ENCODE data around the gene UHMK1.
"Not testable (repeated sequence)": the region's sequence is repeated elsewhere in the genome, so short reads cannot be mapped to it uniquely, and the experiment has no call there.

UHMK1 gene, protein sequence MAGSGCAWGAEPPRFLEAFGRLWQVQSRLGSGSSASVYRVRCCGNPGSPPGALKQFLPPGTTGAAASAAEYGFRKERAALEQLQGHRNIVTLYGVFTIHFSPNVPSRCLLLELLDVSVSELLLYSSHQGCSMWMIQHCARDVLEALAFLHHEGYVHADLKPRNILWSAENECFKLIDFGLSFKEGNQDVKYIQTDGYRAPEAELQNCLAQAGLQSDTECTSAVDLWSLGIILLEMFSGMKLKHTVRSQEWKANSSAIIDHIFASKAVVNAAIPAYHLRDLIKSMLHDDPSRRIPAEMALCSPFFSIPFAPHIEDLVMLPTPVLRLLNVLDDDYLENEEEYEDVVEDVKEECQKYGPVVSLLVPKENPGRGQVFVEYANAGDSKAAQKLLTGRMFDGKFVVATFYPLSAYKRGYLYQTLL

DNA sequence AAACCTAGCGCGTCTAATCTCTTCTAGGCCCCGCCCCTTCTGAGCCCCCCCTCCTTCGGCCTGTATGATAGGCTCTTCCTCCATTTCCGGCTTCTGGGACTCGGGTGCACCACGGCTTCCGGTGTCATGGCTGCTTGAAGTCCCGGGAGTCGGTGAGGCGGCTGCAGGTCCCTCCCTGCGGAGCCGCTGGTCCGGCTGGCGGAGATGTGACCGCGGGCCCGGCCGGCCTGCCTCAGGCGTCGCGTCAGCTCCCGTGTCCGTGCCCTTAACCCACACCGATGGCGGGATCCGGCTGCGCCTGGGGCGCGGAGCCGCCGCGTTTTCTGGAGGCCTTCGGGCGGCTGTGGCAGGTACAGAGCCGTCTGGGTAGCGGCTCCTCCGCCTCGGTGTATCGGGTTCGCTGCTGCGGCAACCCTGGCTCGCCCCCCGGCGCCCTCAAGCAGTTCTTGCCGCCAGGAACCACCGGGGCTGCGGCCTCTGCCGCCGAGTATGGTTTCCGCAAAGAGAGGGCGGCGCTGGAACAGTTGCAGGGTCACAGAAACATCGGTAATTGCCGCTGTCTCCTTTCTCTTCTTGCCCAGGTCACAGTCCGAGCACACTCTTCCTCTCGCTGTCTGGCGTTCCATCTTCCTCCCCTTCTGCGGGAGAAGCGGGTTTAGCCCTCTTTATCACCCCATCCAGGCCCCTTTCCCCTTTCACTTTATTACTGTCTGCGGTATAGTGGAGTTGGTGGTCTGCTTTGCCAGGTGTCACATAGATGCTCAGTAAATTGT, at the start of gene UHMK1:
UHMK1 (plus strand) TSS at position 96 of the 773 bp plus-strand sequence; CDS start at position 279, 183 bp downstream.
- peak; percentile 95 for DNase-seq

DNA sequence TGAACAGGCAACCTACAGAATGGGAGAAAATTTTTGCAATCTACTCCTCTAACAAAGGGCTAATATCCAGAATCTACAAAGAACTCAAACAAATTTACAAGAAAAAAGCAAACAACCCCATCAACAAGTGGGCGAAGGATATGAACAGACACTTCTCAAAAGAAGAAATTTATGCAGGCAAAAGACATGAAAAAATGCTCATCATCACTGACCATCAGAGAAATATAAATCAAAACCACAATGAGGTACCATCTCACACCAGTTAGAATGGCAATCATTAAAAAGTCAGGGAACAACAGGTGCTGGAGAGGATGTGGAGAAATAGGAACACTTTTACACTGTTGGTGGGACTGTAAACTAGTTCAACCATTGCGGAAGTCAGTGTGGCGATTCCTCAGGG, 43.3 kb upstream of the UHMK1 start:
- DNase-seq, result not testable (repeated sequence)

GRCh38 chr1:162456323-162456722, 41.3 kb upstream of the UHMK1 start:
- DNase-seq, result no peak

- DNase-seq, result no peak
Measured at GRCh38 chr1:162458236-162458635, 39.4 kb upstream of the UHMK1 start.

- not testable (repeated sequence) for DNase-seq
Measured at GRCh38 chr1:162462425-162462824, 35.2 kb upstream of the UHMK1 start.

DNA sequence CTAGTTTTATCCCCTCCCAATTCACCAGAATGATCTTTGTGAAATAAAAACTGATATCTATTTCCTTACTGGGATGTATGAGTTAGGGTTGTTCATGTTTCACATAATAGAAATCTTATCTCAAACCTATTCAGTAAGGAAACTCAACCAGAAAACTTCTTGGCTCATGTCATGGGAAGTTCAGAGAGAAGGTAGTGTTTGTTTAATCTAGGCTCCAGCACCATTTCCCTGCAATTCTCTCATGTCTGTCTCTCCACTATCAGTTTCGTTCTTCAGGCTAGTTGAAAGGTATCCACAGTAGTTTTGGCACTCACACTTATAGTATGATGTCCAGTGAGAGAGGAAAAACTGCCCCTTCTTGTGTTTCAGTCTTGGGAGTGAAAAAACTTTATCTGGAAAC, 34.6 kb upstream of the UHMK1 start:
- DNase-seq, result peak; percentile 35

- no peak for DNase-seq
Measured at GRCh38 chr1:162466797-162467196, 30.8 kb upstream of the UHMK1 start.

DNA sequence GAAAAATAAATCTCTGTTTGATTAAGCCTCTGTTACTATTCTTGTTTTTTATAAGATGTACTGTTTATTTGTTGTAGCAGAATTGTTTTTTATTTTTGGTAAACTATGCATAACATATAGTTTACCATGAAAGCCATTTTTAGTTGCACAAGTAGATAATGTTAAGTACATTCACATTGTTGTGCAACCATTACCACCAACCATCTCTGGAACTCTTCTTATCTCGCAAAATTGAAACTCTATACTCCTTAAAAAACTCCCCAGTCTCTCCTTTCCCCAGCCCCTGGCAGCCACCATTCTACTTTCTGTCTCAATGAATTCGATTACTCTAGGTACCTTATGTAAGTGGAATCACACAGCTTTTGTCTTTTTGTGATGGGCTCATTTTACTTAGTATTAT, 27.4 kb upstream of the UHMK1 start:
- DNase-seq, result peak; percentile 76

DNA sequence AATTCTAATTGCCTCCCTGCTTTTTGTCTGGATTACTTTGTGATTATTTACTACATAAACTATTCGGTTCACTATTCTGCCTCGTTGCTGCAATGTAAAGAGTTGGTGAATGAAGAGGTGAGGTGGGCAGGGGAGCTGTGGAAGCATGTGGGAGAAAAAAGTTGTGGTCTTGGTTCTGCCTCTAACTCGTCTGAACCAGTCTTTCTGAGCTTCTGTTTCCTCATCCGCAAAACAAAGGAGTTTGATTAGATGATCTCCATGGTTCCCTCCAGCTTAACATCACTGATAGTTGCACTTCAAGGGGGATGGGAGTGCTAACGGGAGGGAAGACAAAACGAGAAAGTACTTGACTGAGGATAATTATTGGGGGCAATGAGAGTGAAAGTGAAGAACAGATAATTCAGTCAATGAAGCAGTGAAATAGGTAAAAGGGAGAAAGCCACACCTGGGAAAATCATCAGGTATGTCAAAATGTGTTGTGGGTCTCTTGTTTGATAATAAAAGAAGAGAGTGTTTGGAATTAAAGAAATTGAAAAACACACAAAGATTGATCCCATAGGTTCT, 26.2 kb upstream of the UHMK1 start:
- peak; percentile 80 for DNase-seq

- DNase-seq, result no peak
Measured at GRCh38 chr1:162475089-162475488, 22.5 kb upstream of the UHMK1 start.

GRCh38 chr1:162475539-162476185, 22.0 kb upstream of the UHMK1 start:
- no peak for DNase-seq

- no peak for DNase-seq
Measured at GRCh38 chr1:162476620-162477019, 21.0 kb upstream of the UHMK1 start.

GRCh38 chr1:162485236-162485635, 12.4 kb upstream of the UHMK1 start:
- no peak for DNase-seq

DNA sequence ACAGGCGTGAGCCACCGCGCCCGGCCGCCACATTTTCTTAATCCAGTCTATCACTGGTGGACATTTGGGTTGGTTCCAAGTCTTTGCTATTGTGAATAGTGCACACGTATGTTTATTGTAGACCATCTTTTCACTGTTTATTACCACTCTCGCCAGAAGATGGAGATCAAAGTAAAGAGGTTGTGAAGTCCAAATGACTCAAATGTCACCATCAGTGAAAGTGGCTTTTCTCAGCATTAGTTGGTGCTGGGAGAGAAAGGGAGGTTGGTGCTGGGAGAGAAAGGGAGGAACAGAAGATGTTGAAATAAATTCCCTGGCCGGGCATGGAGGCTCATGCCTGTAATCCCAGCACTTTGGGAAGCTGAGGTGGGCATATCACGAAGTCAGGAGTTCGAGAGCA, 10.4 kb upstream of the UHMK1 start:
- no peak for DNase-seq

- no peak for DNase-seq
Measured at GRCh38 chr1:162488219-162488618, 9.4 kb upstream of the UHMK1 start.

DNA sequence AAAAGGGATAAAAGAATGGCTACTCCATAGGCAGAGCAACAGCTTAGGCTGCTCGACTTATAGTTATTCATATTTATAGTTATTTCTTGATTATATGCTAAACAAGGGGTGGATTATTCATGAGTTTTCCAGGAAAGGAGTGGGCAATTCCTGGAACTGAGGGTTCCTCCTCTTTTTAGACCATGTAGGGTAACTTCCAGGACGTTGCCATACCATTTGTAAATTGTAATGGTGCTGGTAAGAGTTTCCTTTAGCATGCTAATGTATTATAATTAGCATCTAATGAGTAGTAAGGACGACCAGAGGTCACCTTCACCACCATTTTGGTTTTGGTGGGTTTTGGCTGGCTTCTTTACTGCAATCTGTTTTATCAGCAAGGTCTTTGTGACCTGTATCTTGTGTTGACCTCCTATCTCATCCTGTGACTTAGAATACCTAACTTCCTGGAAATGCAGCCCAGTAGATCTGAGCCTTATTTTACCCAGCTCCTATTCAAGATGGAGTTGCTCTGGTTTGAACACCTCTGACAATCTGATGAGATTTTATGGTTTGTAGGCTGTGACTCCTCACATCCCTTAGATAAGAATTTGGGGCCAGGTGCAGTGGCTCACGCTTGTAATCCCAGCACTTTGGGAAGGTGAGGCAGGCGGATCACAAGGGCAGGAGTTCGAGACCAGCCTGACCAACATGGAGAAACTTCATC, 1.9 kb upstream of the UHMK1 start:
- DNase-seq, result not testable (repeated sequence)

GRCh38 chr1:162497104-162497722, 405 bp upstream of the UHMK1 start:
- no peak for DNase-seq

GRCh38 chr1:162498496-162498810, 835 bp downstream of the UHMK1 start:
- DNase-seq, result peak; percentile 68

- DNase-seq, result no peak
Measured at GRCh38 chr1:162500805-162501204, 3.2 kb downstream of the UHMK1 start.

- no peak for DNase-seq
Measured at GRCh38 chr1:162502077-162502476, 4.5 kb downstream of the UHMK1 start.

DNA sequence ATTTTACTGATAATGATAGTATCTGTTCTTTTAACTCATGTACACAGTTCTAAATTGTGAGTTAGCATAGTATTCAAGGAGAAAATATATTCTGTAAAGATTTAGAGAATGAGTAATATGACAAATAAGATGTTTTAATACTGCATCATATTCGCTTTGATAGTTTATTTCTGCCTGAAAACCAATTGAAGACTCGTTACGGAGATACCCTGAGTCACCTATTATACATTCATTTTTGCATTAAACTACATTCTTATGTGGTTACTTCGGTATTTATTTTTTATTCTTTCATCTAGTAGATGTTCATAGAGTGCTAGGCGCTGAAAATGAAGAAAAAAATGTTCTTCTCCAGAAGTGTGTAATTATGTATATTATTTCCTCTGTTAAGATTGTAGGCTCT, 5.3 kb downstream of the UHMK1 start:
- DNase-seq, result no peak

DNA sequence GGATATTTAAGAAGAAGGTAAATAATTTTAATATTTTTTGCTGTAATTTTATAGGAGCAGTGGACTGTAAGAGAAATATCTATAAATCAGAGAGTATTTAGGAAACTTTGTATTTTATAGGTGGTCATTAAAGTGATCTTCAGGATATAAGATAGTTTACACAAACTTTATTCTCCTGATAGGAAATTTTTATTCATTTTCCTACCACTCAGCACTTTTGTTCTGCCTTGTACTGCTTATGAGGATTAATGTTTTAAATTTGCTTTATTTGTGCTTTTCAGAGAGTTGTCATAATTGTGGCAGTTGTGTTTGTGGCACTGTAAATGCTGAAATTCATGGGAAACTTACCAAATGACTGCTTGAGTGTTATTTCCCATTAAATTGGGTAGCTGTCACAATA, 29.7 kb downstream of the UHMK1 start:
- no peak for DNase-seq
